Ishikawa (cell line): Measurements from ENCODE around the gene PTPRN2.

Experiments used
- CEBPB ChIP-seq: IDR thresholded peaks from 2 replicates; pipeline ENCODE4 v1.6.1; 2012
- CREB1 ChIP-seq: IDR thresholded peaks from 2 replicates; pipeline ENCODE4 v1.6.1; 2012; ENCODE audit warnings: low read depth
- EGR1 ChIP-seq: IDR thresholded peaks from 2 replicates; pipeline ENCODE4 v1.6.1; 2012
- EP300 ChIP-seq: IDR thresholded peaks from 2 replicates; pipeline ENCODE4 v1.6.1; 2012; ENCODE audit warnings: borderline replicate concordance
- FOXM1 ChIP-seq: IDR thresholded peaks from 2 replicates; pipeline ENCODE4 v1.6.1; 2012; ENCODE audit warnings: low read depth, borderline replicate concordance
- MAX ChIP-seq: IDR thresholded peaks from 2 replicates; pipeline ENCODE4 v1.6.1; 2012
- NFIC ChIP-seq: IDR thresholded peaks from 2 replicates; pipeline ENCODE4 v1.6.1; 2012
- RAD21 ChIP-seq: IDR thresholded peaks from 2 replicates; pipeline ENCODE4 v1.6.1; 2012; ENCODE audit warnings: low read depth
- REST ChIP-seq: IDR thresholded peaks from 2 replicates; pipeline ENCODE4 v1.6.1; 2012; ENCODE audit warnings: low read depth, mild to moderate bottlenecking
- TAF1 ChIP-seq: IDR thresholded peaks from 2 replicates; pipeline ENCODE4 v1.6.1; 2012; ENCODE audit warnings: low read depth, mild to moderate bottlenecking
- TCF12 ChIP-seq: IDR thresholded peaks from 2 replicates; pipeline ENCODE4 v1.6.1; 2012; ENCODE audit warnings: low read depth
- TEAD4 ChIP-seq: IDR thresholded peaks from 2 replicates; pipeline ENCODE4 v1.6.1; 2012
- USF1 ChIP-seq: IDR thresholded peaks from 2 replicates; pipeline ENCODE4 v1.6.1; 2012
- YY1 ChIP-seq: IDR thresholded peaks from 2 replicates; pipeline ENCODE4 v1.6.1; 2012; ENCODE audit warnings: low read depth
- ZBTB7A ChIP-seq: IDR thresholded peaks from 2 replicates; pipeline ENCODE4 v1.6.1; 2012; ENCODE audit warnings: low read depth

Gene PTPRN2

GRCh38 chr7:157547611-157548010, 1040.0 kb downstream of the PTPRN2 start:
- no peak for TF ChIP-seq USF1
- TF ChIP-seq EGR1 = no peak
- TF ChIP-seq RAD21 = no peak
- no peak for TF ChIP-seq ZBTB7A

- TF ChIP-seq RAD21 (no peak), TEAD4 (no peak), TCF12 (no peak), MAX (no peak), EGR1 (no peak), USF1 (no peak), CEBPB (no peak), YY1 (no peak), CREB1 (no peak), NFIC (no peak), FOXM1 (no peak), REST (no peak), EP300 (no peak), ZBTB7A (no peak), TAF1 (no peak)
Measured at GRCh38 chr7:157547102-157547501, 1040.5 kb downstream of the PTPRN2 start.

GRCh38 chr7:157545681-157546060, 1042.0 kb downstream of the PTPRN2 start:
- no peak for TF ChIP-seq TCF12
- TF ChIP-seq TEAD4 = no peak
- TF ChIP-seq EGR1 = no peak
- no peak for TF ChIP-seq USF1
- TF ChIP-seq TAF1 = no peak
- TF ChIP-seq YY1 = no peak
- TF ChIP-seq CEBPB = no peak
- no peak for TF ChIP-seq FOXM1
- TF ChIP-seq EP300 = no peak
- TF ChIP-seq ZBTB7A = no peak
- no peak for TF ChIP-seq CREB1
- no peak for TF ChIP-seq RAD21
- no peak for TF ChIP-seq MAX
- no peak for TF ChIP-seq REST
- no peak for TF ChIP-seq NFIC

- no peak for TF ChIP-seq CEBPB
- TF ChIP-seq EP300 = no peak
- no peak for TF ChIP-seq EGR1
- TF ChIP-seq ZBTB7A = no peak
- TF ChIP-seq NFIC = no peak
- no peak for TF ChIP-seq USF1
- TF ChIP-seq TCF12 = no peak
- no peak for TF ChIP-seq YY1
- no peak for TF ChIP-seq REST
- TF ChIP-seq TAF1 = no peak
- no peak for TF ChIP-seq FOXM1
- no peak for TF ChIP-seq TEAD4
Measured at GRCh38 chr7:157544980-157545680, 1042.5 kb downstream of the PTPRN2 start.
